GM12801 (cell line): ENCODE results near the gene STARD8.

Experiments used
- CTCF ChIP-seq: IDR thresholded peaks from one replicate; pipeline ENCODE4 v1.5.1; 2011; ENCODE audit warnings: control low read depth; ENCODE audit not compliant: insufficient read length; ENCODE audit errors: extremely low read depth

The STARD8 gene

GRCh38 chrX:68717663-68718442, 70.4 kb downstream of the STARD8 start:
- TF ChIP-seq CTCF, result no peak

- TF ChIP-seq CTCF, result no peak
These were observed 71.0 kb downstream of the STARD8 start for GRCh38 chrX:68718443-68718820.

GRCh38 chrX:68719181-68719903, 71.9 kb downstream of the STARD8 start:
- TF ChIP-seq CTCF, result no peak

- no peak for TF ChIP-seq CTCF
These were observed 72.6 kb downstream of the STARD8 start for GRCh38 chrX:68719904-68720614.

- TF ChIP-seq CTCF, result no peak
These were observed 73.4 kb downstream of the STARD8 start for GRCh38 chrX:68720851-68721250.

- TF ChIP-seq CTCF, result no peak
These were observed 74.1 kb downstream of the STARD8 start for GRCh38 chrX:68721546-68721945.
